Coronary artery (tissue), 2 donors: Measurements from ENCODE around the gene TDRD10.

Source experiments
- DNase-seq: peaks from one replicate; pipeline ENCODE4 v3.0.0-alpha.2; 2017; ENCODE audit warnings: low spot score
- H3K27ac ChIP-seq, 2 donors: fragments of 200-600 bp; sonication (generic); one replicate each; pipeline ENCODE4 v1.5.1; 2016 to 2019
- H3K4me3 ChIP-seq: fragments of 200-600 bp; sonication (generic); 2 replicates; pipeline ENCODE4 v1.5.1; 2016; ENCODE audit warnings: mild to moderate bottlenecking, moderate library complexity
- TF ChIP-seq, protein P1 (sequence below): fragments of 200-600 bp; sonication (generic); IDR thresholded peaks from one replicate; pipeline ENCODE4 v1.5.1; 2019; ENCODE audit warnings: antibody characterized with exemption

Gene TDRD10

DNA sequence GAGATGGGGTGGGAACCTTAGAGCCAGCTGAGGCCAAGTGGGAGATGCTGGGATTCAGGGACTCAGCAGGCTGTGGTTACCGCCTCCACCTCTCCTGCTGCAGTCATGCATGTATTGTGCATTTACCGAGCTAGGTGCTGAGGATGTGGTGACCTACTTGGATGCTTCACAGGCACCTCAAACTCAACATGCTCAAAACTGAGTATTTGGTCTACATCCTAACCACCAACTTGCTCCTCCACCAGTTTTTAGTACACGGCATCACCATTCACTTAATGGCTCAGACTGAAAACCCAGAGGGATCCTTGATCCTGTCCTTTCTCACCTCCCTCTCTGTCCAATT is 71.1 kb downstream of the TDRD10 start:
- H3K4me3 ChIP-seq: no peak overlapping the region
- H3K27ac ChIP-seq: no peak overlapping the region
- TF ChIP-seq, protein P1, sequence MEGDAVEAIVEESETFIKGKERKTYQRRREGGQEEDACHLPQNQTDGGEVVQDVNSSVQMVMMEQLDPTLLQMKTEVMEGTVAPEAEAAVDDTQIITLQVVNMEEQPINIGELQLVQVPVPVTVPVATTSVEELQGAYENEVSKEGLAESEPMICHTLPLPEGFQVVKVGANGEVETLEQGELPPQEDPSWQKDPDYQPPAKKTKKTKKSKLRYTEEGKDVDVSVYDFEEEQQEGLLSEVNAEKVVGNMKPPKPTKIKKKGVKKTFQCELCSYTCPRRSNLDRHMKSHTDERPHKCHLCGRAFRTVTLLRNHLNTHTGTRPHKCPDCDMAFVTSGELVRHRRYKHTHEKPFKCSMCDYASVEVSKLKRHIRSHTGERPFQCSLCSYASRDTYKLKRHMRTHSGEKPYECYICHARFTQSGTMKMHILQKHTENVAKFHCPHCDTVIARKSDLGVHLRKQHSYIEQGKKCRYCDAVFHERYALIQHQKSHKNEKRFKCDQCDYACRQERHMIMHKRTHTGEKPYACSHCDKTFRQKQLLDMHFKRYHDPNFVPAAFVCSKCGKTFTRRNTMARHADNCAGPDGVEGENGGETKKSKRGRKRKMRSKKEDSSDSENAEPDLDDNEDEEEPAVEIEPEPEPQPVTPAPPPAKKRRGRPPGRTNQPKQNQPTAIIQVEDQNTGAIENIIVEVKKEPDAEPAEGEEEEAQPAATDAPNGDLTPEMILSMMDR: no peak
- DNase-seq: no peak

DNA sequence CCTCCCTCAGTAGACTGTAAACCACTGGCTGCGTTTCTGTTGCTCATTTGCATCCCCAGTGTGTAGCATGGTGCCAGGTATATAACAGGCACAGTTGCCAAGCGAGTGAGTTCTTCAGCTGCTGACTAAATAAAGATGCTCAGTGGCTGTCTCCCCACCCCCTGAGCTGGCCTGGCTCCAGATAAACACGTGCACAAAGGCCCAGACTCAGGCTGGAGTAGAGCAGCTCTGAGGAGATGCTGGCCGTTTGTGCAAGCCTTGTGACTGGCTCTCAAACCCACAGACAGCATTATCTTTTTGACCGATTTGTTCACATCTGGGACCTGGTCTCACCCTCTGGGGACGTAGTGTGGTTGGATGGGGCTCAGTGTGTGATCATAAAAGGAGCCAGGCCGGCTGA is 72.7 kb downstream of the TDRD10 start:
- TF ChIP-seq, protein P1: no peak
- Histone ChIP-seq H3K27ac (no peak overlapping the region), H3K4me3 (no peak overlapping the region)
- DNase-seq: no peak

DNA sequence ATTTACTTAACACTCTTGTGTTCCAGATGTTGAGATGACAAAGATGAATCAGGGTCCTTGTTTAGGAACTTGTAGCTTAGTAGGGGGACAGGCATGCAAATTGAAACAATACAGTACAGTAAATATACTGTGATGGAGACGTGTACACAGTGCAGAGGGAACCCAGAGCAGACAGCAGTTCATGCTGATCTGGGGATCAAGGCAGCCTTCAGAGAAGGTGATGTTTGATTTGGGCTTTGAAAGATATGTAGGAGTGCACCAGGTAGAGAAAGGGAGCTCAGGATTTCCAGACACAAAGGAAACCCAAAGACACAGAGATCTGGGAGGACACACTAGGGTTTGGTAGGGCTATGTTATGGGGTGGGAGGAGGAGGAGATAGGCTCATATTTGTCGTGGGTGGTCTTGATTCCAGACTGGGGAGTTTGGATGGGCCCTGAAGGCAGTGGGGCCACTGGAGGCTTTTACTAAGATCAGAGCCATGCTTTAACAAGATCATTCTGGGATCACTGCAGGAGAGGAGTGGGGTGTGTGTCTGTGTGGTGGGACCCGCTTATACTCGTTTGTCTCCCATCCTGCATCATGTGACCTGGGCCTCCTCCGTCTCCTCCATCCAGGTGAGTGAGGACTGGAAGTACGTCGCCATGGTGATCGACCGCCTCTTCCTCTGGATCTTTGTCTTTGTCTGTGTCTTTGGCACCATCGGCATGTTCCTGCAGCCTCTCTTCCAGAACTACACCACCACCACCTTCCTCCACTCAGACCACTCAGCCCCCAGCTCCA is 73.3 kb downstream of the TDRD10 start:
- Histone ChIP-seq H3K27ac (no peak overlapping the region), H3K4me3 (no peak overlapping the region)
- TF ChIP-seq, protein P1: no peak
- peak; percentile 66 for DNase-seq

DNA sequence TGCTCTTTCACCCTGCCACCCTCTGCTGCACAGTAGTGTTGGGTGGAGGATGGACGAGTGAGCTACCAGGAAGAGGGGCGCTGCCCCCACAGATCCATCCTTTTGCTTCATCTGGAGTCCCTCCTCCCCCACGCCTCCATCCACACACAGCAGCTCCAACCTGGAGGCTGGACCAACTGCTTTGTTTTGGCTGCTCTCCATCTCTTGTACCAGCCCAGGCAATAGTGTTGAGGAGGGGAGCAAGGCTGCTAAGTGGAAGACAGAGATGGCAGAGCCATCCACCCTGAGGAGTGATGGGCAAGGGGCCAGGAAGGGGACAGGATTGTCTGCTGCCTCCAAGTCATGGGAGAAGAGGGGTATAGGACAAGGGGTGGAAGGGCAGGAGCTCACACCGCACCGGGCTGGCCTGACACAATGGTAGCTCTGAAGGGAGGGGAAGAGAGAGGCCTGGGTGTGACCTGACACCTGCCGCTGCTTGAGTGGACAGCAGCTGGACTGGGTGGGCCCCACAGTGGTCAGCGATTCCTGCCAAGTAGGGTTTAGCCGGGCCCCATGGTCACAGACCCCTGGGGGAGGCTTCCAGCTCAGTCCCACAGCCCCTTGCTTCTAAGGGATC is 74.0 kb downstream of the TDRD10 start:
- H3K27ac ChIP-seq: no peak overlapping the region
- H3K4me3 ChIP-seq: no peak overlapping the region
- no peak for DNase-seq
- TF ChIP-seq, protein P1: no peak

DNA sequence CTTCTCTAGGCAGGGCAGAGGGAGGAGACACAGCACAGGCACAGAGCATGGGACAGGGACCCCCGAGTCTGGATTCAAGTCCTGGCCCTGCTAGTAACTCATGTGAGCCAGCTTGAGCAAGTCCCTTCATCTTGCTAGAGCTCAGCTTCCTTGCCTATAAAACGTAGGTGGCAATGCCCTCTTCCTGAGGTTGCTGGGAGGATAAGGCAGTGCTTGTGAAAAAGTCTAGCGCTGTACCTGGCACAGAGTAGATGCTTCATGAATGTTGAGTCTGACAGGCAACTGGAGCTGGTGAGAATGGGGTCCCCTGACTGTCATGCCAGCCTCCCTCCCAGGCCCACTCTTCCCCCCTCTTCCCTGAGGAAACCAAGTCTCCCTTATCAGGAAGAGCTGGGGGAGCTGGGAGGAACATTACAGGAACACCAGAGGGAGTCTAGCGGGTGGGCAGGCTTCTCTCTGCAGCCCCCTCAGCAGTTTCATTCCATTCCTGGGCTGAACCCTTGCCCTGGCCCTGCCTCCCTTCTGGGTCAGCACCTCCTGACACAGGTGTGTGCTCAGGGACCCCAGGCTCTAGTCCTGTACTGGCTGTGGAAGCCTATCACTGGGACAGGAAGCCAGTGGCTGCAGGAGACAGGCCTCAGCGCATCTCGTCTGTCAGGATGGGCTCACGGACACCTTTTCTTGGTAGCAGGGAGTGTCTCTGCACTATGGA is 75.5 kb downstream of the TDRD10 start:
- no peak for DNase-seq
- Histone ChIP-seq H3K27ac (peak overlapping the region in 1 of 2 donors; percentile 28), H3K4me3 (no peak overlapping the region)
- TF ChIP-seq, protein P1: no peak

DNA sequence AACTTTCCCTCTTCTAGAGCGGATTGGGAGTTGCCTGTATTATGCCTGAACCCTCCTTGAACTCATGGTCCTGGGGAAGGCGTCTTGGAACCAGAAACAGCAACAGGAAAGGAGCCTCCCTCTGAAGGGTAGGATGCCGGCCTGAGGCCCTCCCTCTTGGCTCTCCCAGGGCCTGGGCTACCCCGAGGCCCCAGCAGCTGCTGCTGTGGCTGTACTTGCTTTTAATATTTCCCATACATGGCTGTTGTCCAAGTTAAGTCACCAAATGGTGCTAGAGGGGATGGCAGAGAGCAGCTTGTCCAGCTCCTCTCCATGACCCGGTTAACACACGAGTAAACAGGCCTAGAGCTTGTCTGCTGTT is 76.0 kb downstream of the TDRD10 start:
- H3K4me3 ChIP-seq: no peak overlapping the region
- TF ChIP-seq, protein P1: no peak
- no peak for DNase-seq
- no peak overlapping the region for H3K27ac ChIP-seq
